Dedifferentiated amniotic fluid mesenchymal stem cell (primary cell): Measurements from ENCODE around the gene ARID5B.

Source experiments
- DNase-seq: peaks from one replicate; pipeline ENCODE4 v3.0.0-alpha.2; 2016; ENCODE audit errors: extremely low spot score

The ARID5B gene

DNA sequence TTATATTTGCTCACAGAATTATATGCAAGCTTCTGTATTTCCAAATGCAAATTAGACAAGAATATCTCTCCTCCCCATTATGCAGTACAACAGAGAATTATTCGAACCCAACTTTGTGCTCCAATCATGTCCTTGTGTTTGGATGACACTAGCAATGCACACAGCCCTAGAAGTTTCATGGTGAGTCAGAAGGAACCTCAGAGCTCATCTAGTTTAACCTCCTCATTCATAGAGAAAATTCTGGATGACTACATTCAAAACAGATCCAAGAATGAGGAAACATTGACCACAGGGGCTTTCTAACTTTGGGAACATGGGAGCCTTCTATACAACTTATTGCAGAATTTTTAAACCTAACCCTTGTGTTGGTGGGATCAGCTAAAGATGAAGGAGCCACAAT lies 12.8 kb upstream of the ARID5B start:
- DNase-seq: no peak

DNA sequence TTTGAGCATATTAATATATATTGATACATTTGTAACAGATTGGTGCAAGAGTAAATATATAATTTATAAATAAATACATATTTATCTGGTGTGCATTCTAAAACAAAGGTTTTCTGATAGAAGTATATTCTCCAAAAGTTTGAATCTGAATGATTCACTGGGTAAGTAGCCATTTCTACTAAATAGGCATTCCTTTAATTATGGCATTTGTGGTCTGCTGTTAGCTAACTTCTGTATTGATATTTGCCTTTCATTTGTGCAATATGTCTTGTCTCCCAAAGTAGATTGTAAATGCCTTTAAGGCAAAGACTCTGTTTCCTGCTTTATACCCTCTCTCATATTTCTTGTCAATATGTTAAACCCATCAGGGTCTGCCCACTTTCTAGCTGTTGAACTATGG lies 11.1 kb upstream of the ARID5B start:
- DNase-seq: no peak

DNA sequence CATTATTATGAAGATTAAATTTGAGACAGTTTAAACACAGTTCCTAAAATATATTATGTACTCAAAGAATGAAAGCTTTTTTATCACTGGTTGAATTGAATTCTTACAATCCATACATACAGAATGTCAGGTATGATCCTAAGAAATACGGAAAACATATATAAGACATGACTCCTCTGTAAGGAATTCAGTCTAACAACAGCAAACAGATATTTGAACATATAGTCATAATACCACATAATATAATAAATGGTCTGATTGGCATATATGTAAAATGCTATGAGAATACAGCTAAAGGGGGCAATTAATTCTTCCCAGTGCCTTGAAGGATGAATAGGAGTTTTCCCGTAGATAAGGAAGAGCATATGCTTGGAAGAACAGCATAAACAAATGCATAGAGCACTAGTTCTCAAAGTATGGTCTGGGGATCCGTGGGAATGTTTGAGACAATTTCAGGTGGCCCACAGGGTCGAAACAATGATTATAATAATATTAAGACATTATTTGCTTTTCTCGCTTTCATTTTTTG lies 10.6 kb upstream of the ARID5B start:
- no peak for DNase-seq

DNA sequence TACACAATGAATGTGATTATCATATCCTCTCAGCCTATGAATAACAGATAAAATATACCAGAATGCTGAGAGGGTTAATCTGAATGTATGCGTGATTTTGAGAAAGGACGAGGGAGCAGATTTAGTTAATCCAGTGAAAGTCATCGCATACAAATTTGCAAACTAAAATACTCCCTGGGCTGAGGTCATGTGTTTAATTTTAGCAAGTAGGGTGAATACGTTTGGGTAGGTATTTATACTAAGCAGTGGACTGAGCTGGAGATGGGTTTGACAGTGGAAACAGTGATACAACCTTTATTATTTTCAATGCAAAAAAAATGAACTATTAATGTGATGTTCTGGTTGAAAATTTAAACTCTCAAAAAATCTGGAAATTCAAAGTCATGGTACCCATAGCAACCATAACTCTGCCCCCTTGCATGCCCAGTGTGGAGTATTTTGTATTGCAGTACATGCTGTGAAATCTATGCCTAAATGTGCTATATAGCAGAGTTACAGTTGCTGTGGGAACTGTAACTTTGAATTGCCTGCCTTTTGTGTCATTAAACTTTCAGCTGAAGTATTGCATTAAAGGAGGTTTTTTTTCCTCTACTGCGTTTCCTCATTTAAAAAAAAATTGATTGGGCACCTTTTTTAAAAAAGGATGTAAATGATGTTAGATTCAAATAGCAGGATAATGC lies 9.5 kb upstream of the ARID5B start:
- DNase-seq: no peak

DNA sequence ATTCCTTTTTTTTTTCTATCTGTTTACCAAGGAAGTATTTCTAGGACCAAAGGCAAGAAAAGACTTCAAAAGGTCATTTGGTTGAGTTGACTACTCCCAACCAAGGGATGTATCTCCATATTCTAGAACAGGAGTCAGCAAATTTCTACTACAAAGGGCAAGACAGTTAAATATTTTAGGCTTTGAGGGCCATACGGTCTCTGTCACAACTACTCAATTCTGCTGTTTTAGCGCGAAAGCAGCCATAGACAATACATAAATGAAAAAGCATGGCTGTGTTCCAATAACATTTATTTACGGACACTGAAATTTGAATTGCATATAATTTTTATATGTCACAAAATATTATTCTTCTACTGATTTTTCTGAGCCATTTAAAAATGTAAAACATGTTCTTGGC lies 8.5 kb upstream of the ARID5B start:
- no peak for DNase-seq

DNA sequence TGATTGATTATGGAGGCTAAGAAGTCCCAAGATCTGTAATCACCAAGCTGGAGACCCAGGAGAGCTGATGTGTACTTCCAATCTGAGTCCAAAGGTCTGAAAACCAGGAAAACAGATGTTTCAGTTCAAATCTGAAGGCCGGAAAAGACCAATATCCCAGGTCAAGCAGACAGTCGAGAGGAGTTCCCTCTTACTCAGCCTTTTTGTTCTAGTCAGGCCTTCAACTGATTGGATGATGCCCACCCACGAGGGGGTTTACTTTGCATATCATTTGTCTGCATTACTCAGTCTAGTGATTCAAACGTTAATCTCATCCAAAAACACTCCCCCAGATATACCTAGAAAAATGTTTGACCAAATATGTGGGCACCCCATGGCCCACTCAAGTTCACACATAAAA lies 7.4 kb upstream of the ARID5B start:
- no peak for DNase-seq

DNA sequence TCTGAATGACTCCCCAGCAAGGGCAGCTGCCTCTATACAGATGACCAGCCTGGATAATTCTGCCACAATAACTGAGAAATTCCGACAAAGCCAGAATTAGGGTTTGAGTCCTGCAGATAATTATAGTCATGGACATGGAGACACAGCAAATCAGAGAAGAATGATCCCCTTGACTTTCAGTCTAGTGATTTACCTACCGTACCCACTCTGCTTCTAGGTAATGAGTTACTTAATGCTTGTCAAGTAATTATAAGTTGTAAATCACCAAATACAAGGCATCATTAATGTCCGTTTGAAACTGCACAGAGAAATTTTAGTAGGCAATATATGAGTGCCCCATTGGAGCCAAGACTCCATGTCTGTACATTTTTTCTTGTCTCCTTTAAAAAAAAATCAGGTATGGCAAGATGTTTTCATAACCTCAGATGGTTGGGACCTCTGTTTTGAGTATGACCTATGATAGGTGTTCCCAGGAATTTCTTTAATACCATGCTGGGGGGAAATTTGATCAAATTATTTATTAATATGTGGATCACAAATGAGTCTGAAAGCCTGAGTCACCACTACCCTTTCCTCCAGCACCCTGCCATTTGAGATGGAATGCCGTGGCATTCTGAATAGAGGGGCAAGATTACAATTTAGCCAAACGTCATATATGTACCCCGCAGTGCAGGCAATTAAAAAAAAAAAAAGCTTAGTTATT lies 5.5 kb upstream of the ARID5B start:
- no peak for DNase-seq

DNA sequence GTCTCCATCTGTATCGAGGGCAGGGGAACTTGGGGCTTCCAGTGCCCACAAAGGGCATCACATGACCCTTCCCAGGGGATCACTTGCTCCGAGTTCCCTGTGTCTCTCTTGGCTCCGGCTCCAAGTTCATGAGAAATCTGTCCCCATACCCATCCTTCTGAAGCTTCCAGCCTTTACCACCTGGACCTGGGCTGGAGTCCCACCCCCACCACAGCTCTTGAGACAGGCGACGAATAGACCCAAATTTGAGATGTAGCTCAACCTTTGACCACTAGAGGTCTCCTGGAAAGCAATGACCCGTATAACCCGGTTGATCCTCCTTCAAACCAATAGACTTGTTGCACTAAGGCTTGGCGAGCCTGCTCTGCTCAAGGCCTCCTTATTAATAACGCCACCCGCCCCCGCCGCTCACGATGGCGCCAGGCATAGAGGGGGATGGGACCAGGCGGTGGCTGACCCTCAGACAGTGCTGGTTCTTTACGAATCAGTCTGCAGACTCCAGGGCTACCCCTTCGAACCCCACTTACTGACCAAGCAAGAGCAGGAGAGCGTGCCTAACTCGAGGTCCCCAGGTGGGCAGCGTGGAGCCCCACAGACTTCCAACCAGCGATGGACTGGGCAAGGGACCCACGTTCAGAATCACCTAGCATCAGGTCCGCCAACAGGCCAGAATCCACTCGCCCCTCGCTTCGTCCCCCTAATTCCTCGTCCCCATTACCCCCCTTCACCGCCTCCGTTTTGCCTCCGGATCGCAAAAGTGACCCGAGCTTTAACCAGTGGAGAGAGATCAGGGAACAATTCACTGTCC lies 4.4 kb upstream of the ARID5B start:
- no peak for DNase-seq

DNA sequence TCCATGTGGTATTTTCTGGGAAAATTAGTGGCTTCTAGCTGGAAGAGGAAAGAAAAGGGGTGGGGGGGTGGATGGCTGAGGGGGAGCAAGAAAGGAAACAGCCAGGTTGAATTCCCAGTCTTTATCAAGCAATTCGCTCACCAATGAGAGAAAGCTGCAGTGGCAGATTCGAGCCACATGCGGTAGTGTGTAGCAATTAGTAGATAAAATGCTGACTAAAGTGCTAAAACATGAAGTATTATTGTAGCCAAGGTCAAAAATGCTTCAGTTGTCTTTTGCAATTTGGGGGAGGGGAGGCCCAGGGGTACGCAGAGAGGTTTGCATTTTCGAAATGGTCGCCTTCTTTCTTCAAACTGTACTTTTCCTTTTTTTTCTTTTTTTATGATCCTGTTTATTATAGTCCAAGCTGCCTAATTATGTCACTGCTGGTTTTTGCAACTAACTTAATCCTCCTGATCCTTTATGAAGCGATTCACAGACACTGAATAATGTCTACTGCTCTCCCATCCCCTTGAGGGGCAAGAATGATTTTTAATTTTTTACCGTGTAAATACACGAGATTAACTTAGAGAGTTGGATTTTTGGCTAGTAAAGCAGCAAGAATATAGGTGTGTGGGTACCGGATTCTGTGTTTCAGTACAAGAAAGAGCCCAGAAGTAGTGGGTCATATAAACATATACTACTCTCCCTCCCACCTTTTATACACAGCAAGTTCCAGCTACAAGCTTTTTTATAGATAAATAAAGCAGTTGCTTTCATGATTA lies 3.6 kb upstream of the ARID5B start:
- DNase-seq: no peak

DNA sequence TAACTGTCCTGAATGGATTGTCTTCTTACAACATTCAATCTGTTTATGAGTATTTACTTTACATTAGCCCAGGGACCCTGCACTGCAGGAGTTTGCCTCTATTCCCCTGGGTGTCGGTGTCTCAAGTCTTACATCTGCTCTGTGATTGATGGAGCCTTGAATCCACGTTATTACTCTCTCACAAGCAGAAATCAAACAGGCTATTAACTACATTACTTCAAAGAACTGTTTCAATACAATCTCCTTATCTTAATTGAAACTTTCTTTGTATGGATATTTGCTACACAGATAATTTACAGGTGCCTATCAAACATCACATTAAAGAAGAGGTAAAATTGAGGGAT lies 3.1 kb upstream of the ARID5B start:
- DNase-seq: no peak

DNA sequence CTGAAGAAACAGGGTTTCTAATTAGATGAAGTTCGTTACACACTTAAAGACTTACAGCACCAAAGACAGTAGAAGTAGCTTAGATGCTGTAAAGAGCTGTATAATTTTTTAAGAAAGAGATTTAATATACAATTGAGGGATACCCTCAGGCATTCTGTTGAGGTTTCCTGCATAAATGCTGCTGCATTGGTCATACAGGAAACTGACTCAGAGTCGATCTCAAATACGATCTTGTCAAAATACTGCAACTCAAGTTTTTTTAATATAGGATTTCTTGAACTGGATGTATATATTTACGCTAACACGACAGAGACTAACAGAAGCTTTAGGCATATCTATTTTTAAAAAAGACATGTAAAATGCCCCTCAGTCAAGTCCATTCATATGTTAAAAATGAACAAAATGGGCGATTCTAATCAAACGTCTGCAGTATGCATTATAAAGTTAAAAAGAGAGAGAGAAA lies 2.4 kb upstream of the ARID5B start:
- DNase-seq: peak; percentile 56

DNA sequence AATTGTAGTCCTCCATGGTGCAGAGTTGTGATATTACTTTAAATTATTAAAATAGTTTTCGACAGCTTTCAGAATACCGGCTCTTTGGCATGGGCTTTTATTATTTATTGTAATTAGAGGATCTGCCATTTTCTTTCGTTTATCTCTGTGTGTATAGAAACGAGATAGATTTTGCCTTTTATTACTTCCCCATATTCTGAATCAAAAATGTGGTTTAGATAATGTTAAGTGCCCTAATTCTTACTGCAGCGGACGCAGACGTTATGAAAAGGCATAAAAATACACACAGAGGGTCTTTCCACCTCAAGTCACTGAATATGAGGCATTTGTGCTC lies 1.9 kb upstream of the ARID5B start:
- no peak for DNase-seq

DNA sequence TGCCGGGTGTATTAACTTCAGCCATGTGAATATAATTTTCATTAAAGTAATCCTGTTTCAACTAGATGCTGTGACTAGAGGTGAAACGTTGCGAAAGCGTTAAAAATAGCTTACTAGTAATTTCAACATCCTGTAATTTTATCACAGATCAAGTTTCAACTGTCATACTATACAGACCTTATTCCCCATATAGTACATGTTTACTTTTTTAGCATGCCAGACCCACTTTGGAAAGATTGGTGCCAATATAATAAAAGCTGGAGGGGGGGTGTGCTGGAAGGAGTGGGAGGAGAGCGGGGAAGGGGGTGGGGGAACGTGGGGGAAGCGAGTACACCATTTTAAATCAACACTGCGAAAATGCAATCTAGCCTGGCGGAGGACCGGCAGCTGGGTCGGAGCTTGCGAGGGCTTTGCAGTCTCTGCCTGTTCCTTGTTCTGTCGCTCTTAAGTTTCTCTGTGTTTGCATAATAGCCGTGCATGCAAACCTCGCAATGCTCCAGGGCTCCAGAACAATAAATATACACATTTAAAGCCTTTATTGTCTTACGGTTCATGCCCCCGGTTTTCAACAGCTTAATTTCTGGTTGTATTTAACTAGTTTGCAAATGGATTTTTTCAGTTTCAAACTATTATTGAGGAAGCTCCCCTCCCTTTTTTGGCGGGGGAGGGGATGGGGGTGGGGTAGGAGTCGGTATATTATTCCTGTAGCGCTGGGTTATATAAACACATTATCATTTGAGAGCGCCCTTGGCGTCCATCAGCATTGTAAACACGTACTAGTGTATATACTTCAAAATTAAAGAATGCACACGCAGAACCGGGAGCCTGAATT lies 1.3 kb upstream of the ARID5B start:
- peak; percentile 76 for DNase-seq

DNA sequence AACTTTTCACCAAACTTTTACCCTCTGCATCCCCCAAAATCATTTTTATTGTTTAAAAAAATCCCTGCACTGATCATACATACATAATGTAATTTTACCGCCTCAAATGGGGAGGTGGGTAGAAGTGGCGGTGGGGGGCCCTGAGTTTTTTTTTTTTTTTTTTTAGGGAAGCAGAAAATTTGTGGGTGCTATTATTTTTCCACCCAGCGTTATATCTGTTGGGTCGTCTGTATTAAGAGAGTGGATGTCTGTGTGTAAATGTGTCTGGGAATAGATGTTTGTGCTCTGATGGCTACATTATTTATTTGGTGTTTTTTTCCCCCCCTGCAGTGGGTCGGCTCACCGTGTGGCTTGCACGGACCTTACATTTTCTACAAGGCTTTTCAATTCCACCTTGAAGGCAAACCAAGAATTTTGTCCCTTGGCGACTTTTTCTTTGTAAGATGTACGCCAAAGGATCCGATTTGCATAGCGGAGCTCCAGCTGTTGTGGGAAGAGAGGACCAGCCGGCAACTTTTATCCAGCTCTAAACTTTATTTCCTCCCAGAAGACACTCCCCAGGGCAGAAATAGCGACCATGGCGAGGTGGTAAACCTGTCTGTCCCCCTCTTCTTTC lies 438 bp downstream of the ARID5B start:
- peak; percentile 31 for DNase-seq

DNA sequence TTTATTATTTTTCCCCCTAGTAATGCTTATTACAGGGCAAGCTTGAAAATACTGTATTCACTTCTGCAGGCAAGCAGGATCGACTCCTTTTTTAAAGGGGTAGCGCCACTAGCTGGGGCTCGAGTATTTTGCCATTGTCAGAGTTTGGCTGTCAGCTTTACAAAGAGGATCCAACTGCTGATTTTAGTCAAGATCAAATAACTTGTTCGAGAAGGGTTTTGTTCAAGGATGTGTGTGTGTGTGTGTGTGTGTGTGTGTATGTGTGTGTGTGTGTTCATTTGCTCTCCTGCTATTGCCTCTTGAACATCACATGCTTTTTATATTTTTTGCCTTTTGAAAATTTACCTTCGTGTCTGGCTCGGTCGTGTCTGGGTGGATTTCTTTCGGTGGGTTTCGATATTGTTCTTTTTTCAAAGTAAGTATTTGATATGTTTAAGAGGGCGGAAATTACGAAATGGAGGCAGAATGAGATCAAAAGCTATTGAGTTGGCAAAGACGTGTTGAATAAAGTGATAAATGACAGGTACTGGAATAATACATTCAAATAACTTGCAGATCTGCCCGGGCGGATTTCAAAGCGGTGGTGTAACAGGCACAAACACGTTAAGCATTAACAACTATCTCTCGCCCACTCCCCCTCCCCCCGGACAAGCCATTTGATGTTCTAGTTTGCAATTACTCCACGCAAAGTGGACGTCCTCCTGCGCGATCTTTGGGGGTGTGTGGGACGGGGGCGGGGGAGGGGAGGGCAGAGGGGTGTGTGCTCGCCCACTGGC lies 1.1 kb downstream of the ARID5B start:
- peak; percentile 59 for DNase-seq

DNA sequence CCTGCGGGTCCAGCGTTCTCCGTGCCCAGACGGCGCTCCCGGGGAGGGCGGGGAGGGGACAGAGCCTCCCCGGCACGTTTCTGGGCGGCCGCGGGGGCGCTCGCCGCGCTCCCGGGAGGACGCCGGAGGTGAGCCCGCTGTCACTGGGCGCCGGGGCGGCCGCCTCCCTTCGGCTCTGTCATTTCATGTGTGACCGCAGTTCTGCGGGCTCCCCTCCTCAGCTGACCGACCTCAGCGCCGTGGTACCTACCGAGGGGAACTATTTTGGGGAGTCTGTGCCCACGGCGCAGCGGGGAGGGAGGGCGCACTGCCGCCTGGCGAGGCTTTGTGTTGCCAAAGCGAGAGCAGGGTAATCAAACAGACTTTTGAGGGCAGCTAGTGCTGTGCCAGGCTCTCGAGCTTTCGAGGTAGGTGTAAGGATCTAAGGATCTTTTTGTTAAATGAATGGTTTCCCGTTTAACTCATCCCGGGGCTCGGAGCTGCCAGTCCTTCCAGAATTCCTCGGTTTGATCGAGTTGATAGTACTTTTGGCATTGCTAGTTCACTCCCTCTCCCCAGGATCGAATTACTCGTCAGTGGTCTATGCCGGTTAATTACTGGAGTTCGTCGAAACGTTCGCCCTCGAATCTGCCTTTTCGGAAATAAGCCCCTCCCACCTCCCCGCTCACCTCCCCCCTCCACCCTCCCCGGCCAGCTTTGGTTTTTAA lies 1.9 kb downstream of the ARID5B start:
- peak; percentile 36 for DNase-seq

DNA sequence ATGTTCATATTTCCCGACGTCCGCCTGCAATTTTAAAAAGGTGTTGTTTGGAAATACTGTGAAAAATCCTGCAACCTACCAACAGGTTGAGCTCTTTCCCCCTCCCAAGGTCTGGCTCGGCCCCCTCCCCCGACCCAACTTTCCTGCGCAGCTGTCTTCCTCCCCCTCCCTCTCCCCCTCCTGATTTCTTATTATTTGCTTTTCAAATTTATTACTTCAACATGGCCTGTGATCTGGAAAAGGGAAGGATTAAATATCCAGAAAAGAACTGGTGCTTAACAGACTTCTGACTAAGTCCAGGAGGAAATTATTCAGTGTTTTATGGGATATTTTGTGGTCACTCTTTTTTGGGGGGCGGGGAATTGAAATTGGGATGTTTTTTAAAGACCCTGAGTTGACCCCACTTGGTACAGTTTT lies 2.4 kb downstream of the ARID5B start:
- DNase-seq: peak; percentile 19

DNA sequence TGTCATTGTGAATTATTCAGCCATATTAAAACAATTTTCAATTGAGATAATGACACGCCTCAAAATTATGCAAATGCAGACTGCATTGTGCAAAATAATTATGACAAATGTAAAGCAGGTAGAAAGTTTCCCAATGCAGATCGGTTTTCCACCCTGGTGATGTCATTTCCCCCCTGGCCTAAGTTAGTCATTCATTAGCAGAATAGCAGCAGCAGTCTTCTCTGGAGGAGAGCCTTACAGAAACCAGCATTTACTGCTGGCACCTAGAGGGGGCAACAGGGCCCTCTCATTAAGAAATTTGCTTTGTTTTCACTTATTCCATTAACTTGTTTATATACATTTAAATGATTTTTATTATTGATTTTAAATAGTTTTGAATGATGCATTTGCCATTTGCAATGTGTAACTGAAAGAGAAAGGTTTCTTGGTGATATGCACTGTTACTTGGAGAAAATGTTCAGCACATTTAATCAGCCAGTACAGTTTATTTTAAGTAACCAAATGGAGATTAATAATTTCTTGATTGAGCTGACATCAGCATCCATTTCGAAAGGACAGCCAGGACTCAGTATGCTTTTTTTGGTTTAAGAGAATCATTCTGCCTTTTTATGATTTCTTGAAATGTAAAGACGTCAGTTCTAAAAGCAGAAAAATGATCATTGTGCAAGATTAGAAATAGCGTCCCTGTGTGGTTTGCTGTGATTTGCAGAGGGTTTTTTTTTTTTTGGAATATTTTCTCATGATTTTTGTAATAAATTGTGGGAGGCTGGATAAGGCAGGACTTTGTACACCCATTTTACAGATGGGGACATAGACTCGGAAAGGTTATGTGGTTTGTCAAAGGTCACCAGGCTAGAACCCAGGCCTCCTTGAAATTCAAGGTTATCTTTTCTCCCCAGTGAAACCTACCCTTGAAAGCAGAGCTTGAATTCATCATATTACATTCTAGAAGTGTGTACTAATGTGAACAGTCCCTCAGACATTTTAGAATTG lies 3.5 kb downstream of the ARID5B start:
- DNase-seq: peak; percentile 61
